Common myeloid progenitor, CD34-positive (primary cell): ENCODE measurements around the gene KRTAP10-2.

Source experiments
- CTCF ChIA-PET: fragments of 350-600 bp; sonication (Branson Sonifier 250); formaldehyde crosslinking; loops from one replicate; lab custom pipeline; 2021; ENCODE audit warnings: antibody characterized with exemption; lab: Charles Lee
- POLR2A ChIA-PET: fragments of 350-600 bp; sonication (Branson Sonifier 250); formaldehyde crosslinking; loops from one replicate; lab custom pipeline; 2021; ENCODE audit warnings: antibody characterized with exemption; lab: Charles Lee
- DNase-seq, 3 donors: peaks; one replicate each; pipeline versions ENCODE4 v3.0.0 to v3.0.0-alpha.2; 2013
- H3K27ac ChIP-seq, 2 experiments: 1 replicate in 1 of 2; 2 replicates in 1 of 2; pipeline ENCODE4 v1.7.0; 2013; ENCODE audit warnings: inconsistent platforms in 2 of 2, low read length in 2 of 2, mild to moderate bottlenecking in 2 of 2, low read depth in 1 of 2, moderate library complexity in 1 of 2; ENCODE audit not compliant: severe bottlenecking in 2 of 2, insufficient read depth in 1 of 2, poor library complexity in 1 of 2
- H3K27me3 ChIP-seq, 5 experiments: replicated peaks in 2 of 5; 1 replicate in 3 of 5; 2 replicates in 2 of 5; pipeline versions ENCODE4 v1.6.1 to v1.7.0; 2013; ENCODE audit warnings: low read length in 4 of 5, mild to moderate bottlenecking in 2 of 5, moderate library complexity in 2 of 5, inconsistent platforms in 1 of 5; ENCODE audit not compliant: insufficient read depth in 5 of 5, control insufficient read depth in 4 of 5
- H3K36me3 ChIP-seq, 4 experiments: 1 replicate in 2 of 4; 2 replicates in 2 of 4; pipeline versions ENCODE4 v1.6.1 to v1.7.0; 2013; ENCODE audit warnings: low read length in 3 of 4, control low read depth in 1 of 4, mild to moderate bottlenecking in 1 of 4; ENCODE audit not compliant: control insufficient read depth in 4 of 4, insufficient read depth in 4 of 4
- H3K4me1 ChIP-seq, 4 experiments: 1 replicate in 3 of 4; 2 replicates in 1 of 4; pipeline versions ENCODE4 v1.6.1 to v1.7.1; 2013; ENCODE audit warnings: low read length in 3 of 4, mild to moderate bottlenecking in 3 of 4, control low read depth in 1 of 4, inconsistent platforms in 1 of 4, moderate library complexity in 1 of 4; ENCODE audit not compliant: control insufficient read depth in 4 of 4, insufficient read depth in 4 of 4; ENCODE audit errors: control extremely low read depth in 1 of 4
- H3K4me3 ChIP-seq, 7 experiments: 1 replicate in 4 of 7; 2 replicates in 3 of 7; pipeline versions ENCODE4 v1.5.1 to v1.7.0; 2013; ENCODE audit warnings: mild to moderate bottlenecking in 7 of 7, low read length in 6 of 7, moderate library complexity in 6 of 7, inconsistent platforms in 2 of 7, low read depth in 2 of 7, control low read depth in 1 of 7; ENCODE audit not compliant: insufficient read depth in 4 of 7, control insufficient read depth in 1 of 7; ENCODE audit errors: extremely low read depth in 1 of 7
- H3K9me3 ChIP-seq, 5 experiments: 1 replicate in 4 of 5; 2 replicates in 1 of 5; pipeline versions ENCODE4 v1.6.1 to v1.7.1; 2013; ENCODE audit warnings: low read length in 4 of 5, mild to moderate bottlenecking in 2 of 5, inconsistent platforms in 1 of 5, low read depth in 1 of 5, moderate library complexity in 1 of 5; ENCODE audit not compliant: control insufficient read depth in 4 of 5, insufficient read depth in 2 of 5; ENCODE audit errors: control extremely low read depth in 1 of 5
- WGBS: methylation state at CpG from one replicate; pipeline ENCODE4 v1.1.5; 2013; ENCODE audit not compliant: insufficient coverage; 5-methylcytosine and 5-hydroxymethylcytosine counted together

KRTAP10-2 gene

DNA sequence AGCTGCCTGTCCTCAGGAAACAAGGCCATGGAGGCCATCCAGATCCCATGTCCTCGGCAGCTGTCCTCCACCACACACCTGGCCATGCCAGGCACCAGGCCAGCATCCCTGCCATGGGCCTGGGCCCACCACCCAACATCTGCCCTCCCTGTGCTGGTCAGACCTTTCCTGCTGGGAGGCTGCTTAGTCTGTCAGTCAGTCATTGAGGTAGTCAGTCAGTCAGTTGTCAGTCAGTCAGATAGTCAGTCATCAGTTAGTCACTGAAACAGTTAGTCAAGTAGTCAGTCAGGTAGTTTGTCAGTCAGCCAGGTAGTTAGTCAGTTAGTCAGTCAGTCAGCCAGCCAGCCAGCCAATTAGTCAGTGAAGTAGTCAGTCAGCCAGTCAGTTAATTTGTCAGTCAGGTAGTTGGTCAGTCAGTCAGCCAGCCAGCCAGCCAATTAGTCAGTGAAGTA is 28.5 kb downstream of the KRTAP10-2 start:
- peaks cover 0 to 15% (median 0%) of the 10 kb centered on the region in 5 experiments for H3K9me3 ChIP-seq
- peaks cover 0 to 5% (median 0%) of the 10 kb centered on the region in 5 experiments for H3K27me3 ChIP-seq
- CTCF ChIA-PET, result no interaction called here

DNA sequence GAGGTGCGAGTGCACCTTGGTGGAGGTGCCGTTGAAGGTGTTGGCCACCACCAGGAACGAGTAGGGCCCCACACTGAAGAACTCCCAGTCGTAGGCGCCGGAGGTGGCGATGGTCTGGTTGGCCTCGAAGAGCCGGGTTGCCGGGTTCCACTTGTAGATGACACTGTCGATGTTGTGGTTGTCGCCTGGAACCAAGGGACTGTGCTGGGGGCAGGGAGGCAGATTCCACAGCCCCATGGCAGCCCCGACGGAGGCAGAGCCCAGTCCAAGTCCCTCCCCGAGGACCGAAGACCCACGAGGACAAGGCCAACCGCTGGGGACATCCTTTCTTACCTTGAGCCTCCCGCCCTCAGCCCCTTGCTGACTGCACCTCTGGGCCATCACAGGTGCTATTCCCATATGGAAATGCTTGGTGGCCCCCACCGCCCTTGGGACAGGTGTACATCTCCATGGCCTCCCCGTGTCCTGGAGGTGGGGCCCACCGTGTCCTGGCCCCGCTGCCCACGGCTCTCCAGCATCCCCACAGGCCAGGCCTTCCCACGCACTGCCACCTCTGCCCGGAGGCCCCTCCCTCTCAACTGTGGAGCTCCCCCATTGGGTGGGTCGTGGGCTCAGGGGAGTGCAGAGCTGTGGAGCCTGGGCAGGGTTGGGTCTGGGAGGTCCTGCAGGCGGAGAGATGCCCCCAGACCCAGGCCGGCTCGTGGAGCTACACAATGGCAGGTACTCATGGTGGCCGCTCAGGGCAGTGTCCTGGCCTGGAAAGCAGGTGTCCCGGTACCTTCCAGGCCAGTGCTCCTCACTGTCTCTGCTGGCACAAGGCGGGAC is 29.2 kb downstream of the KRTAP10-2 start:
- H3K4me1 ChIP-seq, result no peaks in the 10 kb centered on the region
- H3K9me3 ChIP-seq, result peaks cover 0 to 17% (median 0%) of the 10 kb centered on the region in 5 experiments
- no peak overlapping the region for H3K4me3 ChIP-seq
- 96% methylated on average over 31 of the region's 33 CpGs for WGBS
- CTCF ChIA-PET, result no interaction called here
- no peak for DNase-seq
- H3K36me3 ChIP-seq, result no peaks in the 10 kb centered on the region
- POLR2A ChIA-PET, result no interaction called here
- H3K27ac ChIP-seq, result no peak overlapping the region
- peaks cover 0 to 5% (median 0%) of the 10 kb centered on the region in 5 experiments for H3K27me3 ChIP-seq

More for the DNA sequence above, 28.5 kb downstream of the KRTAP10-2 start:
- DNase-seq, result no peak
- H3K27ac ChIP-seq, result no peak overlapping the region
- POLR2A ChIA-PET, result no interaction called here
- no peaks in the 10 kb centered on the region for H3K36me3 ChIP-seq
- H3K4me1 ChIP-seq, result no peaks in the 10 kb centered on the region
- no peak overlapping the region for H3K4me3 ChIP-seq
- 100% methylated on average over 1 of the region's 1 CpG for WGBS

DNA sequence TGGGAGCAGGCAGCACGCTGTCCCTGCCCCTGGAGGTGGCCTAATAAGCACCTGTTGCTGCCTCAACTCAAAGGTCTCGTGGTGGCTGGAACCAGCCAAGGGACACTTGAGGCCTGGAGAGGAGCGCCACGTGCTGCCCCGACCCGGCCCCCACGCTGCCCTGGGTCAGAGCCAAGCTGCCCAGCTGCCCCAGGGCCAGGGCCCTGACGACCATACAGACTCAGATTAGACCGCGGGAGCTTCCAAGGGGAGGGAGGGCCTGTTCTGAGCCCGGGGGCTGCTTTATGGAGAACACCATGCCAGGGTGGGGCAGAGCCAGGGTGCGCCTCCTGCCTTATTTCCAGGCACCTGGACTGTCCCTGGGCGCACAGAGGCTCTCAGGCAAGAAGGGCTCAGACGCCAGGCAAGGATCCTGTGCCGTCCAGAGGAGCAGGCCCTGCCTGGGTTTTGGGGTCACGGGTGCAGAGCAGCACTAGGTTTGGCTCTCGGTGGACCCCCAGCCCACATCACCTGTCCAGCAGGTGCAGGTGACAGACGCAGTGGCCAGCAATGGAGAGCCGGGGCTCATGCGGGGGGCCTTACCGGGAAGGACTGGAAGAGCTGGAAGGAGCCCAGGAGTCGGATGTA is 29.9 kb downstream of the KRTAP10-2 start:
- ChIA-PET CTCF (no interaction called here), POLR2A (no interaction called here)
- 98% methylated on average over 20 of the region's 22 CpGs for WGBS
- Histone ChIP-seq H3K9me3 (peaks cover 0 to 17% (median 0%) of the 10 kb centered on the region in 5 experiments), H3K27ac (no peak overlapping the region), H3K27me3 (peaks cover 0 to 5% (median 0%) of the 10 kb centered on the region in 5 experiments), H3K4me3 (no peak overlapping the region), H3K36me3 (no peaks in the 10 kb centered on the region), H3K4me1 (no peaks in the 10 kb centered on the region)
- no peak for DNase-seq

DNA sequence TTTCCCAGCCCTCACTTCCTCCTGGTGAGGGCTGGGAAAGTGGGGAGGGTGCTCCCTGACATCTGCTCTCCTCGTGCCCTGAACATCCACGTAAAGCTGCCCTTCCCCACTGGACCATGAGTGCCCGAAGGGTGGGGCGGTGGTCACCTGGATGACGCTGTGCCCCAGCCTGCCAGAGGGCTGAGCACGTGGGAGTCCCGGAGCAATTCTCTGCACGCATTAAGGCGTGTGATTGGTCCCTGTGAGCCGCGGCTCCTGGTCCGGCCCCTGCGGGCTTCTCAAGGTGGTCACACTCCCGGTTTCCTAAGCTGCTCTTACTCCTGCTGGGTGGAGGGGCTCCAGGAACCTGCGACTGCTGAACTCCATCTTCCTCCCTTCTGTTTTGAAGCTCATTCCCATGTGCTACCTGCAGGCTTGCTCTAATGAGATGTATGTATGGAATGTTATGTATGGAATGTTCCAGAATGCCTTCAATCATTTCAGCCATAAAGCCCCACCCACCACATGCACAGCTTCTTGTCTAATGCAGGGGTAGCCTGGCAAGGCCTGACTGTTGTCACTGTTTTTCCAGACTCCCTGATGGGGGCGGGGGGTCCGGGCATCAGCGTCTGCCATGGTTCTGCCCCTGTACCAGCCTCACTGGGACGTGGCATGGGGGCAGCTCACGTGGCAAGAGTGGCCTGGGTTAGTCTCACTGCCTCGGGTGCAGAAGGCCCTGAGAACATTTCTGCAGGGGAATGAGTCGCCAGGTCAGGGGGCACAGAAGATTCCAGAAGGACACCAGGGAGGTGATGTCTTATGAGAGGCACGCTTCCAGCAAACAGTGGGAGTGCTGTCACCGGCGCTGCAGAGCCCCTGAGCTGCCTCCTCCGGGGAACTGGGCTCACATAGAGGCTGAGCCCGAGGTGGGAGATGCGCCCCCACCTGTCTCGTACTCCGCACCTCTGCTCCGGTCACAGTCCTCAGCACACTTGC is 30.7 kb downstream of the KRTAP10-2 start:
- H3K4me3 ChIP-seq, result no peak overlapping the region
- H3K4me1 ChIP-seq, result no peaks in the 10 kb centered on the region
- no peaks in the 10 kb centered on the region for H3K36me3 ChIP-seq
- H3K9me3 ChIP-seq, result peaks cover 0 to 17% (median 0%) of the 10 kb centered on the region in 5 experiments
- no peak overlapping the region for H3K27ac ChIP-seq
- ChIA-PET CTCF (no interaction called here), POLR2A (no interaction called here)
- DNase-seq, result no peak
- H3K27me3 ChIP-seq, result peaks cover 0 to 5% (median 0%) of the 10 kb centered on the region in 5 experiments
- 92% methylated on average over 30 of the region's 31 CpGs for WGBS

DNA sequence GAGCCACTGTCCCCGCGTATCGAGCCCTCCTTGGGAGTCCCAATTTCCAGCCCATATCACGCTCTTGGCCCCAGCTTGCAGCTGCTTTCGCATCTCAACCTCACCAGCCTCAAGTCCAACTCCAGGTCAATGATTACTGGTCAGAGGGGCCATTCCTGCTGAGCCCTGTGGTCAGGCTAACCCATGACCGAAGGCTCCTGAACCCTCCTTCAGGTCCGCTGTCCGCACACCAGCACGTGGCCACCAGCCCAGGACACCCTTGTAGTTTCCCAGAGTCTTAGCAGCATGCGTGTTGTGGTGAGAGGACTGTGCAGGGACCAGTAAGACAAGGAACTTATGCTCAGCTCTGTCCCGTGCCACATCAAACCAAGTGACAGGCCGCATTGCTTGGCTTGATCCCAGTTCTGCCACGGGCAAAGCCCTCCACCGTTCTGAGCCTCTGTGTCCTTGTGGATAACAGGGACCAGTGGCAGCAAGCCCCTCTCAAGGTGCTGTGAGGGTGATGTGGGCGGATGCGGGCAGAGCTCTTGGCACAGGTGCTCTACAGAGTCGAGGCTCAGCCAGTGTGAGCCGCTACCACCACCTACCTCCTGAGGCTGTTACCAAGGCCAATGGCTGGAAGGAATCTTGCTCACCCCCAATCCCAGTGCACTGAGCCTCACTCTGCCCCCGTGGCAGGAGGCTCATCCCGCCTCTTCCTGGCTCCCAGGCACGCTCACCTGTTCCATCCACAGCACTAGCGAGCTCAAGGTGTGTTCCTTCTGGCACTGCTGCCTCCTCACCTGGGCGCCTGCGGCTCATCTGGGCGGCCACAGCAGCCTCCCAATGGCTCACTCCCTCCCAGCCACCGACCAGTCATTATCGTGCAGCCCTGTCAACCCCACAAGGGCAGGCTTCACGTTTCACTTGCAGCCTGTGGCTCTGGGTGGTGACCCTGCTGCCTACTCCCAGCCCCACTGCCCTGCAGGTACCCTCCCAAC is 31.7 kb downstream of the KRTAP10-2 start:
- no peaks in the 10 kb centered on the region for H3K4me1 ChIP-seq
- H3K36me3 ChIP-seq, result no peaks in the 10 kb centered on the region
- peaks cover 0 to 14% (median 0%) of the 10 kb centered on the region in 5 experiments for H3K9me3 ChIP-seq
- CTCF ChIA-PET, result no interaction called here
- H3K27ac ChIP-seq, result no peak overlapping the region
- DNase-seq, result no peak
- POLR2A ChIA-PET, result no interaction called here
- peaks cover 0 to 5% (median 0%) of the 10 kb centered on the region in 5 experiments for H3K27me3 ChIP-seq
- WGBS, result 94% methylated on average over 25 of the region's 28 CpGs
- H3K4me3 ChIP-seq, result no peak overlapping the region

DNA sequence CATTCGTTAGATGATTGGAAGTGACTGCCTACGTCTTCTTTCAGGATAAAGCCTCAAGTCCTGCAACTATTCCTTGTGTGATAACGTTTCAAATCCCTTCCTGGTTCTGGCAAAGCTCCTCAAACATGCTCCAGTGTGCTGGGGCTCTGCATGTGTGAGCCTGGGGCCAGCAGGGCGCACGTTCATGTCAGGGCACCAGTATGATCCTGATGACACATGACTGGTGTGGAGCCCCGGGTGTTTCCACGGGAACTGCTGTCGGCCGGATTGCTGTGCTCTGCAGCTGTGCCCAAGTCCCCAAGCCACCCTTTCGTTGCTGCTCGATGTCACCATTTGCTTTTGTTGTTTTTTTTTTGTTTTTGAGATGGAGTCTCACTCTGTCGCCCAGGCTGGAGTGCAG is 32.6 kb downstream of the KRTAP10-2 start:
- 91% methylated on average over 8 of the region's 12 CpGs for WGBS
- Histone ChIP-seq H3K9me3 (peaks cover 0 to 5% (median 0%) of the 10 kb centered on the region in 5 experiments), H3K4me3 (no peak overlapping the region), H3K27me3 (peaks cover 0 to 5% (median 0%) of the 10 kb centered on the region in 5 experiments), H3K4me1 (no peaks in the 10 kb centered on the region), H3K27ac (no peak overlapping the region), H3K36me3 (no peaks in the 10 kb centered on the region)
- ChIA-PET POLR2A (no interaction called here), CTCF (no interaction called here)
- DNase-seq, result no peak
